ENCODE results near the gene MTHFD1L.
A peak's percentile ranks its signal among the peaks of the same experiment; 100 is the strongest.

Gene MTHFD1L

GRCh38 chr6:150898399-150899170, 33.1 kb downstream of the MTHFD1L start:
- peak; percentile 19 for DNase-seq (ENCODE audit: low spot score)

- no peak for DNase-seq (ENCODE audit: low spot score)
These were observed 33.7 kb downstream of the MTHFD1L start for GRCh38 chr6:150899231-150899630.

- no peak for DNase-seq (ENCODE audit: low spot score)
These were observed 34.5 kb downstream of the MTHFD1L start for GRCh38 chr6:150900049-150900448.

- no peak for DNase-seq (ENCODE audit: low spot score)
These were observed 36.8 kb downstream of the MTHFD1L start for GRCh38 chr6:150902142-150902776.

- DNase-seq (ENCODE audit: low spot score), result no peak
These were observed 40.3 kb downstream of the MTHFD1L start for GRCh38 chr6:150905769-150906168.

GRCh38 chr6:150906641-150907326, 41.3 kb downstream of the MTHFD1L start:
- no peak for DNase-seq (ENCODE audit: low spot score)

- no peak for DNase-seq (ENCODE audit: low spot score)
These were observed 41.9 kb downstream of the MTHFD1L start for GRCh38 chr6:150907383-150907782.

GRCh38 chr6:150908901-150909300, 43.4 kb downstream of the MTHFD1L start:
- no peak for DNase-seq (ENCODE audit: low spot score)

- DNase-seq (ENCODE audit: low spot score), result peak; percentile 65
These were observed 45.1 kb downstream of the MTHFD1L start for GRCh38 chr6:150910561-150910960.

GRCh38 chr6:150914372-150914771, 48.9 kb downstream of the MTHFD1L start:
- DNase-seq (ENCODE audit: low spot score), result no peak

- no peak for DNase-seq (ENCODE audit: low spot score)
These were observed 49.8 kb downstream of the MTHFD1L start for GRCh38 chr6:150915131-150915879.

- no peak for DNase-seq (ENCODE audit: low spot score)
These were observed 50.4 kb downstream of the MTHFD1L start for GRCh38 chr6:150915880-150916265.

- no peak for DNase-seq (ENCODE audit: low spot score)
These were observed 54.4 kb downstream of the MTHFD1L start for GRCh38 chr6:150919938-150920337.

GRCh38 chr6:150922137-150922536, 56.6 kb downstream of the MTHFD1L start:
- peak; percentile 35 for DNase-seq (ENCODE audit: low spot score)

- no peak for DNase-seq (ENCODE audit: low spot score)
These were observed 59.5 kb downstream of the MTHFD1L start for GRCh38 chr6:150924808-150925589.

- DNase-seq (ENCODE audit: low spot score), result no peak
These were observed 60.1 kb downstream of the MTHFD1L start for GRCh38 chr6:150925590-150925928.

- no peak for DNase-seq (ENCODE audit: low spot score)
These were observed 60.5 kb downstream of the MTHFD1L start for GRCh38 chr6:150925976-150926375.

GRCh38 chr6:150928882-150929281, 63.4 kb downstream of the MTHFD1L start:
- no peak for DNase-seq (ENCODE audit: low spot score)

GRCh38 chr6:150929416-150929815, 63.9 kb downstream of the MTHFD1L start:
- no peak for DNase-seq (ENCODE audit: low spot score)

- no peak for DNase-seq (ENCODE audit: low spot score)
These were observed 65.3 kb downstream of the MTHFD1L start for GRCh38 chr6:150930841-150931240.

- DNase-seq (ENCODE audit: low spot score), result no peak
These were observed 65.9 kb downstream of the MTHFD1L start for GRCh38 chr6:150931405-150931804.

GRCh38 chr6:150932996-150933395, 67.5 kb downstream of the MTHFD1L start:
- DNase-seq (ENCODE audit: low spot score), result no peak

All from kidney tubule cell (primary cell).